ENCODE results near the gene ARF5.

Gene ARF5

DNA sequence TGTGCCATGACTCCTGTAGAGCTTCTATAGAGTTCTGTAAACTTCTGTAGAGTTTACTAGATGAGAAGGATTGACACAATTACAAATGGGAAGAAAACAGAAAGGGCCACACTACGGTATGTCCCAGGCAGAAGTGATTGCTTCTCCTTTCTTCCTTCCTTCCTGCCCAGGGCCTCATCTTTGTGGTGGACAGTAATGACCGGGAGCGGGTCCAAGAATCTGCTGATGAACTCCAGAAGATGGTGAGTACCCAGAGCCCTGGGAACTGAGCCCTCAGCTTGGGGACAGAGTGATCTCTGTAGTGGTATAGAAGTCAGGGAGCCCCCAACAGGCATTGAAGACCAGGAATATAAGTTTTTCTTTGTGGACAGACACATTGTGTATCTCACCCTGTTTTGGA is 1.7 kb downstream of the ARF5 start:
- no peak for DNase-seq

DNA sequence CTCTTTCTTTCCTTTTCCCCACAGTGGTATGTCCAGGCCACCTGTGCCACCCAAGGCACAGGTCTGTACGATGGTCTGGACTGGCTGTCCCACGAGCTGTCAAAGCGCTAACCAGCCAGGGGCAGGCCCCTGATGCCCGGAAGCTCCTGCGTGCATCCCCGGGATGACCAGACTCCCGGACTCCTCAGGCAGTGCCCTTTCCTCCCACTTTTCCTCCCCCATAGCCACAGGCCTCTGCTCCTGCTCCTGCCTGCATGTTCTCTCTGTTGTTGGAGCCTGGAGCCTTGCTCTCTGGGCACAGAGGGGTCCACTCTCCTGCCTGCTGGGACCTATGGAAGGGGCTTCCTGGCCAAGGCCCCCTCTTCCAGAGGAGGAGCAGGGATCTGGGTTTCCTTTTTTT is 3.0 kb downstream of the ARF5 start:
- DNase-seq = no peak

DNA sequence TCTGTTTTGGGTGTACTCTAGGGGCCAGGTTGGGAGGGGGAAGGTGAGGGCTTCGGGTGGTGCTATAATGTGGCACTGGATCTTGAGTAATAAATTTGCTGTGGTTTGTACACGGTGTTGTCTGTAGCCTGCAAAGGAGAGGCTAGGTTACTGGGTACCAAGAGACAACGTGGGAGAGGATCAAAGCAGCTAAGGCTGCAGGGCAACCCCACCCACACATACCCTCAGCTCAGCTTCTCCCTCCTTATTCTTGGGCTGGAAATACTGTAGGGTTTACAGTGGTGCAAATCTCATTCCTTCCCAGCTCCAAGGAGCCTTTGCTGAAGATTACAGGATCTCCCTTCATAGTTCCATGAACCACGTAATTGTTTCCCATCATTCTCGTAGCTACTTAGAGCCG is 3.4 kb downstream of the ARF5 start:
- DNase-seq = no peak

DNA sequence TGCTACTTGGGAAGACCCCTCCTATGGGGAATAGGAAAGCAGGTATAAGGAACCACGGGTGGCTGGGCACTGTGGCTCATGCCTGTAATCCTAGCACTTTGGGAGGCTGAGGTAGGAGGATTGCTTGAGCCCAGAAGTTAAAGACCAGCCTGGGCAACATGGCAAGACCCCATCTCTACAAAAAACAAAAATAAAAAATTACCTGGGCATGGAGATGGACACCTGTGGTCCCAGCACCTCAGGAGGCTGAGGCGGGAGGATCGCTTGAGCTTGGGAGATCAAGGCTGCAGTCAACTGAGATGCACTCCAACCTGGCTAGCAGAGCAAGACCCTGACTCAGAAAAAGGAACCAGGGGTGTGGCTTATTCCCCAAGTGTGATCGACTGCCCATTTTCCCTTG is 4.3 kb downstream of the ARF5 start:
- DNase-seq = no peak

DNA sequence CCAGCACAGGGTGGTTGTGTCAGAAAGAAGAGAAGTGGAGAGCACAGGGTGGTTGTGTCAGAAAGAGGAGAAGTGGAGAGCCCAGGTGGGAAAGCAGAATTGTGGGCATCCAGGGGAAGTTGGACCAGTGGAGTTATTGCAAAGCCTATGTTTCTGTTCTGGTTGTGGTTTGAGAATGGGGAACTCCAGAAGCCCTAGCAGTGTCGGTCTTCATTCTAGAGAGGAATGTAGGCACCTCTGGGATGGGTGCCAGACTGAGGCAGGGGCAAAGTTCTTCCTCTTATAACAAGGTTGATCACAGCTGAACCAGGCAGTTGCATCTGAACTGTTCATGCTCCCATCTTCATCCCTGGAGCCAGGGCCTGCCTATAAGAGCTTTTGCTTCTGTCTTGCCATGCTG is 6.3 kb downstream of the ARF5 start:
- peak; percentile 3 to 77 for DNase-seq

DNA sequence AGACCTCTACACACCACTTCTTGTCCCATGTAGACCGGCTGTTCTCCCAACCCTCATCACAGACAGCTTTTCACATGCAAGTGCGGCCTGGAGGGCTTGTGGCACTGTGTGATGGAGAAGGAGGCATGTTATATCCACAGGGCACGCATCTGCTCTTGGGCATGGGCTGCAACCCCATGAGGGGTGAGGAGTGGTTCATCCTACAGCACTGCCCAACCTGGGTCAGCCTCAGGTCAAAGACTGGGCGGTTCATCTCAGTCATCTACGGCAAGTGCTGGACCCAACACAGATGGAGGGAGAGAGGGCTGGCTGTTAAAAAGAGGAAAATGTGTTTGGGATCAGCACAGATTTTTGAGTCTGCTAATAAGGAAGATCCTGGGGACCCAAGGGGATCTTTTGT is 7.5 kb downstream of the ARF5 start:
- DNase-seq = no peak

DNA sequence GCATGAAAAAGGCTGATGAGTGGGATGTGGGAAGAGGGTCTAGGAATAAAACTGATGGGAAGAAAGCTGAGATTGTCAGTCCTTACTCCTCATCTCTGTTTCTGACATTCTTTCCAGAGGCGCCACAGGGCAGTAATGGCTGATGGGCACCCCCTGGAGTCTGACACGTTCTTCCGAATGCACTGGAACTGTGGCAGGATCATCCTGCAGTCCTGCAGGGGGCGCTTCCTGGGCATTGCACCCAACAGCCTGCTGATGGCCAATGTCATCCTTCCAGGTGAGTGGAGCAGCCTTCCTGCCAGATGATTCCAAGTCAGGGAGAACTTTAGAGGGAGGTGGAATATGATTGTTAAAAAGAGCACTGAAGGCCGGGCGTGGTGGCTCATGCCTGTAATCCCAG is 10.1 kb downstream of the ARF5 start:
- no peak for DNase-seq

DNA sequence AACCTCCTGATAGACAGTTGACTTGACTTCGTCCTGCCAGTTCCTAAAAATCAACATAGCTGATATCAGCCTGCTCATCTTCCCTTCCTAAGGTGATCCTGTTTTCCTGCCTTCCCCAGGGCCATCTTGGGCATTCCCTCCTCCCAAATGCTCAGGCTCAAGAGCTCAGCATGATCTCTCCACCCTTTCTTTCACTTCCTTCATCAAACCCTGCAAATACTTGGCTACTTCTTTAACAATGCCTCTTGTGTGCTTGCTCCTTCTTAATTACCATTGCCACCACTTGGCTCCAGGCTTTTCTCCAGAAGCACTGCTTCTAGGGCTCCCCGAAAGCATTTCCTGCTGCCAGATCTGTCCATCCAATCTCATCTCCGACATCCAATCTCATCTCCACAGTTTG is 12.7 kb downstream of the ARF5 start:
- DNase-seq = no peak

DNA sequence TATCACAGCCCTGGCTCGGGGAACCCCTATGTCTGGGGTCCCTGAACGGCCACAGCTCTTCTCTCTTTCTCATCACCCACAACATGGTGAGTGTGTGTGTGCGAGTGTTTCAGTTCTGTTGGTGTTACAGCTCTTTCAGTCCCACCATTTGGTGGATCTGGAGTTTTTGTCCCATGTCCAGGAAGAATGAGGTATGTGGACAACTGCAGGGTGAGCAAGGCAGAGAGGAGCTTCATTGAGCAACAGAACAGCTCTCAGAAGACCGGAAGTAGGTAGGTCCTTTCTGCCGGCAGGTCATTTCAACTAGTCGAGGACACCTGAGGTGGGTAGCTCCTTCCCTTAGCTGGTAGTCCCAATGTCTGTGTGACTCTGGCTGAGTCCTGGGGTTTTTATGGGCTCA is 20.2 kb downstream of the ARF5 start:
- no peak for DNase-seq

DNA sequence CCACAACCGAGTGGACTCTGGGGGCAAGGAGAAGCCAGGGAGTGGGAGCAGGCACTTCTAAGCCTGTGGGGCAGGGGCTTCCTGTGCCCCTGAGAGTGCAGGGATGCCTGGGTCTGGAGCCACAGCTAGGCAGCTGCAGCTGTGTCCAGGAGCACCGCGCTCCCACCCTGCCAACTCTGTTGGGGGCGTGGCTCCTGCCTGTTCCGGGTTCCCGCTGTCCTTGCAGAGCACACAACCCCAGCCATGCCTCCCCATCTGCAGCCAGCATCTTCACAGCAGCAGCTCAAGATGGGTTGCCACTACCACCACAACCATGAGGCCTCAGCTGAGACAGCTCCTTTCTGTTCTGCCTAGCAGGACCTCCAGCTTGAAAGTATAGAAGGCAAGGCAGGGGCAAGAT is 21.1 kb downstream of the ARF5 start:
- DNase-seq = no peak

DNA sequence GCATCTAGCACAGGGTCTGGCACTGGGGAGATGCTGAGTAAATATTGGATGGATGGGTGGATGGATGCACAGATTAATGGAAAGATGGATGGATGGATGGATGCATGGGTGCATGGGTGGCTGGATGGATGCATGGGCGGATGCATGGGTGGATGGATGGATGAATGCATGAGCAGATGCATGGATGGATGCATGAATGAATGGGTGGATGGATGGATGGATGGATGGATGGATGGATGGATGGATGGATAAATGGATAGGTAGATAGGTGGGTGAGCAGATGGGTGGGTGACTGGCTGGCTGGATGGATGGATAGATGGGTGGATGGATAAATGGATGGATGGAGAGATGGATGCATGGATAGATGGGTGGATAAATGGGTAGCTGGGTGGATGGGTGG is 24.1 kb downstream of the ARF5 start:
- DNase-seq = no peak

DNA sequence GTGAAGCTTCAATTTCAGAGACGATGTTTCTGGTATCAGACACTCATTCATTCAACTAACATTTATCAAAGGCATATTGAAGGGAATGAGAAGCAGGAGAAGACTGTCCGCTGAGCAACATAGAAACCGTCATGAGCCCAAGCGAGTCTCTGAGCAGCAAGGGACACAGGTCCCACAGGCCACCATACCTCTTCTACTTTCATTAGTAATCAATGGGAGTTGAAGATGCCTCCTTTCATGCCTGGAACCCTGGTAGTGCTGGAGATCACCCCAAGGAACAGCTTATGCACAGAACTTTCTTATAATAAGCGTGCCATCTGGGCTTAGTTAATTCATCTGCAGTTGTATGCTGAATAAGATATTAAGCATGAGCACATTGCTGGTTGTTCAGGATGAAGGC is 28.5 kb downstream of the ARF5 start:
- DNase-seq = no peak

DNA sequence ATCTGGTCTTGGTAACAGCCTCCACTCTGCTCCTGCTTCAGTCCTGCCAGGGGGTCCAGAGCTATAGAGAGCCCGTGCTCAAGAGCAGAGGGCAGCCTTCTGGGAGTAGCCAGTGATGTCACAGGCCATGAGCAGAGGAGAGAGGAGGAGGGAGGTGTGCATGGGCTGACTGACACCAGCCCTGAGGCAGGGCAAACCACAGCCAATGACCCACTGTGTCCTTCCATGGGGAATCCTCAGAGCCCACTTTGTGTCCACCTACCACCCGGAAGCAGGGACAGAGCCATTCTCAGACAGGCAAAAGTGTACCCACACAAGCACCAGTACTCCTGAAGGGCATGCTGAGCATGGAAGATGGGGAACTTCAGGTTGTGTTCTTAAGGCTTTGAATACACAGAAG is 29.8 kb downstream of the ARF5 start, which contains the start of gene PAX4:
Gene PAX4 (minus strand): TSS at position 101 of the 400 bp plus-strand sequence. CDS start 2,214 bp downstream, outside the sequence.
- DNase-seq = no peak

DNA sequence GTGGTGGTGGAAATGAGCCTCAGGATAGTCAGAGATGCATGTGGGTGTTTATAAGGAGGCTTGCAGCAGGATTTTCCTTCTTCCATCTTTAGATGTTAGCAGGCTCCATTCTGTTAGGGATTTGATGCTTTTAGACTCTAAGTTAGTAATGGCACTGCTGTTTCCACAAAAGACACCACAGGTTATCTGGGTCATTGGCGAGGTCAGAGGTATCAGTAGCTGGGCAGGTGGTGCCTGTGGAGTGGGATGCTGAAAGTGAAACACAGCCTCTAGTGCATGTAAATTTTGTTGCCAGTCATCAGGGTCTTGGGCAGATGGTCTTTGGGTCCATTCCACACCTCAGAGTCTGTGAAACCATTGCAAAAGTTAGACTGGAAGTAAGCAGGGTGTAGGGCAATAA is 30.6 kb downstream of the ARF5 start:
- DNase-seq = no peak

DNA sequence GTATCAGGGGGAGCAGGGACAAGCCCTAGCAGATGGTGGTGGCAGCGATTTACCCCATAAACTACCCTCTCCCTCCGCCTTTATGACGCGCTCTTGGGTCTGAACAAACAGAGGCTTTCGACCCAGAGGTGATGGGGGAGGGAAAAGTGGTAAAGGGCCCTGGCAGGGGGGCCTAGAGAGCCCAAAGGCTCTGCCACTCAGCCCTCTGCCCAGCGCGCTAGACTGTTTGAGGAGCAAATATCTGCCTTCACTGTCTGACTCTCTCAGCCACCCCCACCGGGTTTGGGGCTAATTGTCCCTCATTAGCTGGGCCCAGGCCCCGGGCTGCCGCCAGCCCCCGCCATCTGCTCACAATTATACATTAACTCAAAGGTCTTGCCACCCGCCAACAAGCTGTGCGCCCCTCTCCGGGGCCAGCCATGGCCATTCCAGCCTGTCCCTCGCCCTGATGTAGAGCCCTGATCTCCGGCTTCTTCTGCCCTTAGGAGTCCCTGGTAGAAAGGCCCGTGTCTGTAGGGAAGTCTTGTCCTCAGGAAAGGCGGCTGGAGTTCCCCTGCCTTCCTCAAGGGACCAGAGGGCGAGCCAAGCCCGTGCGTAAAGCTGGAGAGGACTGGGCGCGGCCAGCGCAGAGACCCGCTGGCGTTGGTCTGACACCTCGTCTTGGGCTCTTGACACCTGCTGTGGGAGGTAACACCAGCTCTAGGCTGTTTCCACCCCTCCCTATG is 31.6 kb downstream of the ARF5 start:
- no peak for DNase-seq

DNA sequence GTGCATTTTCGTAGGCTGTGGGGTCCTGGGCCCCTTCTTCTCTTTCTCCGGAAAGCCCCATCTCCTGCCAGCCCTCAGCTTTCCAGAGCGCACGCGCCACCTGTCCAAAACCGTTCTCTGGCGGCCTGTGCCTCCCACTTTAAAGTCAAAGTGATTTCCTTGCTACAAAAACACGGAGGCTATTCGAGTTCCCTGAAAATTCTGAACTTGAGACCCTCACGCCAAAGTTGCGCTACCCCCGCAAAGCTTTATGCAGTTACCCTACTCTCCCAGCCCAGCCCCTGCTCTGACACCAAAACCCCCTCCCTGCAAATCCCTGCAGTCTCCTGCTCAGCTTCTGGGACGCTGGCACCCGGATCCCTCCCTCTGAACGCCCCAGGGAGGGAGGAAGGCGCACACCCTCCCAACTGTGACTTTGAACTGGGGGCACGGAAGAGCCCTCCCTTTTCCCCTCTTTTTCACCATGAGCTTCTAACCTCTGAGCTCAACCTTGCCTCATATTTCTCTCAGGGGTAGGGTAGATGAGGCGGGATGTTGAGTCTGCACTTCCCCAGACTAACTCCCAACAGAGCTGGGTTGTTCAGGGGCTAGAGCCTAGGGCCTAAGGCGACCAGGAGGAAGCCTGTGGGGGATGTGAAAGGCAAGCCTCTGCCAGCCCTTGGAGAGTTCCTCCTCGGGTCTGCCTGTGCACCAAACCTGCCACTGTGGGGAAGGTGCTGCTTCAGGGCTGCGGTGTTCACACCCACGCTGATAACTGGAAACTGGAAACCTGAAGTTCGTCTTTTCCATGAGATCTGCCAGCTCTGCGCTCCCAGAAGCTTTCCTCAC is 32.4 kb downstream of the ARF5 start:
- DNase-seq = no peak

DNA sequence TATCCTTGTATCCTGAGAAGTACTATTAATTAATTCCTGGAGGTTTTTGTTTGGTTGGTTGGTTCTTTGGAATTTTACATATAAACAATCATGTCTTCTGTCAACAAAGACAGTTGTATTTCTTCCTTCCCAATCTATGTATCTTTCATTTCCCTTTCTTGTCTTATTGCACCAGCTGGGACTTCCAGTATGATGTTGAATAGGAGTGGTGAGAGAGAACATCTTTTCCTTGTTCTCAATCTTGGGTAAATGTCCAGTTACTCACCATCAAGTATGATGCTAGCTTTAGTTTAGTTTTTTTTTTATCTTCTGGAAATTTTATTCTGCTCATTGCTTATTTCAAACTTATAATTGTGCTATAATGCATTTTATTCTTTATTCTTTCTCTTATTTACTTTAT is 37.1 kb downstream of the ARF5 start:
- no peak for DNase-seq

DNA sequence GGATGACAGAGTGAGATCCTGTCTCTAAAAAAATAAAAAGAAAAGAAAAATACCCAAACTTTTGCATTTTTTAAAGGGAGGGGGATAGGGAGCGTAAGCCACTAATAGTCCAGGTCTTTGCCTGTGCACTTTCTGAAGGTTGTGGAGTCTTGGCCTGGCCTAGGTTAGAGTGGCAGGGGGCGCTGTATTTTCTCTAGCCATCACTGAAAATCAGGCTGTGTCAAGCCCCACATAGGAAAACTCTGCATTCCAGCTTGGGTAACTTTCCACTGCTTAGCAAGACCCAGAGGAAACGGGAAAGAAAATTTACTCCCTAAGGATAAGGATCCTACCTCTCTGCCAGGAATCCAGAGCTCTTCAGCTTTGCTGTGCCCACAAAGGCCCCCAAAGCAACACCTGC is 40.2 kb downstream of the ARF5 start:
- no peak for DNase-seq

DNA sequence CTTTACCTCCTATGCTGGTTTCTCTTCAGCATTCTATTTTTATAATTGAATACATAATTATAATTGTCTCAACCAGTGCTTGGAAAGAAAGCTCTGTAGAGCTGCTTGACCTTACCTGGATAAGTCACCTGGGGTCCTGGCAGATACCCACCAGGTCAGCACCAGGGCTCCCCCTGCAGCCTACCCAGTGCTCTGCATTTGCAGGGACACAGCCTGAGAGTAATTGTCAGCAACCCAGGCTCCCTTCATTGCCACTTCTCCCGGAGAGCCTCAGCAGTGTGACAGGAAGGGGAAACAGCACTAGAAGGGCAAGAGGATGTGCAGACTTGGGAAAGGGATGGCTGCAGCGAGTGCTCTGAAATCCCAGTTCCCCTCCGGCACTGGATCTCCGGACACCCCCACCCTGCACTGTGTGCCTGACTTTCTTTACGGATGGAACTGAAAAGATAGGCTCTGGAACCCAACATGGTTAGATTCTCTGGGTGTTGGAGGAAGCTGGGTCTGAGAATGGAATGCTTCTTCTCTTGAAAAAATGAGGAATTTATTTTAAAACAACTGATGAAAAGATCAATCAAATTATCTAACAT is 41.1 kb downstream of the ARF5 start:
- DNase-seq = no peak

DNA sequence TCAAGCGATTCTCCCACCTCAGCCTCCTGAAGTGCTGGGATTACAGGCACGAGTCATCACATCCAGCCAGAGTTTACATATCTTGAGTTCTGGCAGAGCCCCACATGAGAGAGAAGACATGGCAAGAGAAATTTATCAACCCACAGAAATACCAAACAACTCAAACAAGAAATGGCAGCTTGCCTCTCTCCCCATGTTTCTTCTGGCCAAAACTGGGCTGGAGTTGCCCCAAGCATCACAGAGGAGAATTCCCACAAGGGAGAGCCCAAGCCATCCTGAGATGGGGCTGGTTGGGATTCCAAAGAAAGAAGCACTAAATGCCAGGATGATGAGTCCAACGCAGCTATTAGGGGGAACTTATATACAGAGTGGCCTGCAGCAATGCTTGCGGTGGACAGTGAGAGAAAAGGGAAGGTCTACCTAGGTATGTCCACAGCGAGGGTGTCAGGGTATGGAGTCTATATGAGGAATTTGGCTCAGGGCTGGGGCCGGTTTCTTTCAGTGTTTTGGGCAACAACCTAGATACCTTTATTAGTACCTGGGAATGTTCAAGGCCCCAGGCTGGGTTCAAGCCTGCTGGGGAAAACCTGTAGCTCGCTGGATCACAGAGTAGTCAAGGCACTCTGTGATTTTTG is 44.2 kb downstream of the ARF5 start:
- DNase-seq = no peak

DNA sequence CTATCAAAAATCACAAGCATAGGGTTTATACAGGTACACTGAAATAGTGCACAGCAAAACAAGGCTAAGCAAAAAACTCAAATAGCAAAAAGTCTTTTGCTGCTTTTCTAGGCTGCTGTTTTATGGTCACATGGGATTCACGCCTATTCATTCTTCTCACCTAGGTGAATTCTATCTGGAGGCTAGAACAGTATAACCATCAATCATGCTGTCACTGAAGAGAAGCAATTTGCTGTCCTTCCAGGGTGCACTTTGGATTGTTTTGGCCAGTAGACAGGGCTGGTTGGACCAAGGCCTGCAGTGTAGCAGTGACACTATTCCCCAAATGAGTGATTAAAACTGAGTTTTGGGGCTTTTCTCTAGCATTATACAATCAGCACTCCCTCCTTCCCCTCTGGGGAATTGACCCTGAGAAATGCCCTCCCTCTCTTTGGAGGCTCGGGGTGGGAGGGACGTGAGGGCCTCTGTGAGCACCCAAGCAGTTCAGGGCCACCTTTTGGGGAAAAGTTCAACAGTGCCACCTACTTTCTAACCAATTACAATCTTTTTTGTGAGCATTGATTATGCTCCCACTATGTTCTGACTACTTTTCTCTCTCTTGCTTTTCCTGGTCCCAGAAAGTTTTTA is 47.6 kb downstream of the ARF5 start:
- DNase-seq = no peak

DNA sequence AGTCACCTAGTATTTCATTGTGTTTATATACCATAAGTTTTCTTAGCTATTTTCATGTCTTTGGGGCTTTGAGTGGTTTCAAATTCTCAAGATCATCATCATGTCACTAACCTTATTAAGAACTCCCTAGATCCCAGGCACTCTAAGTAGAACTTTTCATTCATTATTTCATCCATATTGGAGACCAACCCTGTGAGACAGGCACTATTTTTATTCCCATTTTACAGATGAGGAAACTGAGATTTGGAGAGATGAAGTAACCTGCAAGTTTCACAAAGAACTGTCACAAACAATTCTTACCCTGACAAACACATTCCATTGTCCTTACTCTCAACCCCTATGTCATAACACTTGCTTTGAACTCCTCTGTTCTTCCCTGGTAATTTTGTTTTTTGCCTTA is 50.0 kb downstream of the ARF5 start:
- no peak for DNase-seq

Data from bone marrow (tissue), 2 donors.